Nephron progenitor cell (in vitro differentiated cells): ENCODE results near the gene NOC2L.

Experiments used
- DNase-seq: peaks from one replicate; pipeline ENCODE4 v3.0.0; 2021
- H3K27ac Mint-ChIP-seq: 2 replicates; pipeline ENCODE4 v1.8.0; 2021; ENCODE audit warnings: mild to moderate bottlenecking, moderate library complexity, mixed read lengths
- H3K27me3 Mint-ChIP-seq: 2 replicates; pipeline ENCODE4 v1.8.0; 2021; ENCODE audit warnings: mild to moderate bottlenecking, low read depth, mixed read lengths; ENCODE audit not compliant: poor library complexity
- H3K36me3 Mint-ChIP-seq: 2 replicates; pipeline ENCODE4 v1.8.0; 2021; ENCODE audit warnings: low read depth, mixed read lengths
- H3K4me1 Mint-ChIP-seq: 2 replicates; pipeline ENCODE4 v1.8.0; 2021; ENCODE audit warnings: mixed read lengths
- H3K4me3 Mint-ChIP-seq: 2 replicates; pipeline ENCODE4 v1.8.0; 2021; ENCODE audit warnings: mild to moderate bottlenecking, moderate library complexity, mixed read lengths
- H3K9me3 Mint-ChIP-seq: 2 replicates; pipeline ENCODE4 v1.8.0; 2021; ENCODE audit warnings: mild to moderate bottlenecking, moderate library complexity, mixed read lengths
- TF ChIP-seq, protein P1 (sequence below): fragments of 200-600 bp; sonication (generic); IDR thresholded peaks from 2 replicates; pipeline ENCODE4 v1.5.0; 2021; ENCODE audit warnings: antibody characterized with exemption

The NOC2L gene

DNA sequence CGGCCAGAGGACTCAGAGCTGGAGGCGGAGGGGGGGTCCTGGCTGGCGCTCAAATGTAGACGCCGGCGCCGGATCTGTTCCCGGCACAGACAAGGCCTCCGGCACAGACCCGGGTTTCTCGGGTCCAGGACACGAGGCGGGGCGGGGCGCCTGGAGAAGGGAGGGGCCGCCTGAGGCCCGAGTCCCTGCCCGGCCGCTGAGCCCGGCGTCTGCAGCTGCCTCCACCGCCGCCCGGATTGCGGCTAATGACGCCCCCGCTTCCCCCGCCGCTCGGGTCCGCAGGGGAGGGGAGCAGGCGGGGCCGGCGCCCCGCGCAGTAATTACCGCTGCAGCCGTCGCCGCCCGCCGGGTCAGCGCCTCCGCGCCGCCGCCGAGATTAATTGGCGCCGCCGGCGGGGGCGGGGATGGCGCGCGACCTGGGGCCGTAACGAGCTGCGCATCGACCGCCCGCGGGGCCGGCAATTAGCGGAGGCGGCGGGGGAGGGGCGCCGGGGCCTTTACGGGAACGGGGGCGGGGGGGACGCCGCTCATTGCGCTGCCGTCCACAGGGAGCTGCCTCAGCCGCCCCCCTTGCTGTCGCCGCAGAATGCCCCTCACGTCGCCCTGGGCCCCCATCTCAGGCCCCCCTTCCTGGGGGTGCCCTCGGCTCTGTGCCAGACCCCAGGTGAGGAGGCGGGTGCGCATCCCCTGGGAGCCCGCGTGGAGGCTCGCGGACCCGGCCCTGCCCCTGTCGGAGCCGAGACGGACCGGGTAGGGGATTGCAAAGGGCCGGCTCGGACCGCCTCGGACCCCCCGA lies 17.3 kb downstream of the NOC2L start:
- Mint-ChIP-seq H3K4me3 (peak overlapping the region; percentile 77), H3K27me3 (peaks cover 47% of the 10 kb centered on the region), H3K9me3 (no peaks in the 10 kb centered on the region), H3K4me1 (peaks cover 48% of the 10 kb centered on the region), H3K27ac (no peak overlapping the region), H3K36me3 (peaks cover 13% of the 10 kb centered on the region)
- TF ChIP-seq, protein P1, sequence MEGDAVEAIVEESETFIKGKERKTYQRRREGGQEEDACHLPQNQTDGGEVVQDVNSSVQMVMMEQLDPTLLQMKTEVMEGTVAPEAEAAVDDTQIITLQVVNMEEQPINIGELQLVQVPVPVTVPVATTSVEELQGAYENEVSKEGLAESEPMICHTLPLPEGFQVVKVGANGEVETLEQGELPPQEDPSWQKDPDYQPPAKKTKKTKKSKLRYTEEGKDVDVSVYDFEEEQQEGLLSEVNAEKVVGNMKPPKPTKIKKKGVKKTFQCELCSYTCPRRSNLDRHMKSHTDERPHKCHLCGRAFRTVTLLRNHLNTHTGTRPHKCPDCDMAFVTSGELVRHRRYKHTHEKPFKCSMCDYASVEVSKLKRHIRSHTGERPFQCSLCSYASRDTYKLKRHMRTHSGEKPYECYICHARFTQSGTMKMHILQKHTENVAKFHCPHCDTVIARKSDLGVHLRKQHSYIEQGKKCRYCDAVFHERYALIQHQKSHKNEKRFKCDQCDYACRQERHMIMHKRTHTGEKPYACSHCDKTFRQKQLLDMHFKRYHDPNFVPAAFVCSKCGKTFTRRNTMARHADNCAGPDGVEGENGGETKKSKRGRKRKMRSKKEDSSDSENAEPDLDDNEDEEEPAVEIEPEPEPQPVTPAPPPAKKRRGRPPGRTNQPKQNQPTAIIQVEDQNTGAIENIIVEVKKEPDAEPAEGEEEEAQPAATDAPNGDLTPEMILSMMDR, result no peak
- DNase-seq, result peak; percentile 78

DNA sequence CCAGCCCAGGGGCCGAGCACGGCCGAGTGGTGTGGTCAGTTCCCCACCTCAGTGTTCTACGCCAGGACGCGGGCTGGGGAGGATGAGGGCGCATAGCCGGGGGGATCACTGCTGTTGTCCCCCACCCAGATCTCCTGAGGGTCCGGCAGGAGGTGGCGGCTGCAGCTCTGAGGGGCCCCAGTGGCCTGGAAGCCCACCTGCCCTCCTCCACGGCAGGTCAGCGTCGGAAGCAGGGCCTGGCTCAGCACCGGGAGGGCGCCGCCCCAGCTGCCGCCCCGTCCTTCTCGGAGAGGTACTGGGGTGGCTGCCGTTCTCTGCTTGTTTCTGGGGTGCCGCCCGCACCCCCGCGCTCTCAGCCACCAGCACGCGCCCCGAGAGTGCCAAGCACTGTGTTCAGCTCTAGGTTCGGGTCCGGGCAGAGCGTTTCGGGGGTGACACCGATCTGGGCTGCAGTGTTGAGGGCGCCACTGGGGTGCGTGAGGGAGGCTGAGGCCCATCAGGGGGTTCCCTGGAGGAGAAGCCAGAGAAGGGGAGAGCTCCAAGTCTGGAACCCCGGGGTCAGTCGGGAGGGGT lies 18.0 kb downstream of the NOC2L start:
- Mint-ChIP-seq H3K27me3 (peaks cover 50% of the 10 kb centered on the region), H3K4me3 (peak overlapping the region; percentile 77), H3K27ac (no peak overlapping the region), H3K9me3 (no peaks in the 10 kb centered on the region), H3K4me1 (peaks cover 48% of the 10 kb centered on the region), H3K36me3 (peaks cover 13% of the 10 kb centered on the region)
- TF ChIP-seq, protein P1, result no peak
- no peak for DNase-seq

- Mint-ChIP-seq H3K27ac (no peak overlapping the region), H3K4me1 (peaks cover 46% of the 10 kb centered on the region), H3K27me3 (peaks cover 57% of the 10 kb centered on the region), H3K36me3 (peaks cover 5% of the 10 kb centered on the region), H3K9me3 (no peaks in the 10 kb centered on the region), H3K4me3 (peak overlapping the region; percentile 44)
- TF ChIP-seq, protein P1, result no peak
- peak; percentile 77 for DNase-seq
Measured at GRCh38 chr1:940107-941014, 18.7 kb downstream of the NOC2L start.

DNA sequence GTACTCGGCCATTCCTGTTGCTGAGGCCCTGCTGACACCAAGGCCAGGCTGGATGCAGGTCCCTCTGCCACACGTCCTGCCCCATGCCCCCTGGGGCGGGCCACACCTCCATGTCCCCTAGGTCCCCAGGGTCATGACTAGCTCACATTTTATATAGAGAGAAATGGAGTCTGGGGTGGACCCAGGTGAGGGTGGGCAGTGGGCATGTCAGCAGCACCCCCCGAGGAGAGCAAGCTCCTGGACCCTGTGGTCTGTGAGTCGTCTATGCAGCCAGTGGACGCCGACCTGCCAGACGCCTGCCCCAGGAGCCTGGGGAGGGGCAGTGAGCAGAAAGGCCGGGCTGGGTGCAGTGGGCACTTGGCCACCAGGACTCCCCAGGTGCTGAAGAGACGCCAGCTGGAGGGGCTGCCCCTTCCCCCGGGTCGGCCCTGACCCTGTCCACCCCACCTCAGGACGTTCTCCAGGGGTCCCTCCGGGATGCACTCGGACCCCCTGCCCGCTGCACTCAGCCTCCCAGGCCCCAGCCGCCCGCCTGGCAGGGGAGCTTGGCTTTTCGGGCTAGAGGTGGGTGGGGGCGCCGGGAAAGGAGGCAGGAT lies 19.4 kb downstream of the NOC2L start:
- H3K4me1 Mint-ChIP-seq, result peaks cover 45% of the 10 kb centered on the region
- no peak for DNase-seq
- H3K36me3 Mint-ChIP-seq, result no peaks in the 10 kb centered on the region
- H3K9me3 Mint-ChIP-seq, result no peaks in the 10 kb centered on the region
- peak overlapping the region; percentile 13 for H3K4me3 Mint-ChIP-seq
- TF ChIP-seq, protein P1, result no peak
- H3K27ac Mint-ChIP-seq, result no peak overlapping the region
- peaks cover 59% of the 10 kb centered on the region for H3K27me3 Mint-ChIP-seq

GRCh38 chr1:938711-939489 lies 20.2 kb downstream of the NOC2L start:
- Mint-ChIP-seq H3K4me3 (no peak overlapping the region), H3K27ac (no peak overlapping the region), H3K27me3 (peaks cover 56% of the 10 kb centered on the region), H3K9me3 (no peaks in the 10 kb centered on the region), H3K4me1 (peaks cover 38% of the 10 kb centered on the region), H3K36me3 (no peaks in the 10 kb centered on the region)
- TF ChIP-seq, protein P1, result no peak
- DNase-seq, result no peak
